Astrocyte (in vitro differentiated cells and primary cell): ENCODE results near the gene TNNI2.

ENCODE experiments used
- EZH2 ChIP-seq: IDR thresholded peaks from 2 replicates; pipeline ENCODE4 v1.6.1; 2012; ENCODE audit warnings: mild to moderate bottlenecking, low read length, inconsistent platforms; ENCODE audit not compliant: insufficient read depth
- TF ChIP-seq, protein P1 (sequence below): IDR thresholded peaks from 2 replicates; pipeline ENCODE4 v1.5.1; 2011; ENCODE audit warnings: low read depth, mild to moderate bottlenecking, inconsistent platforms, low read length, moderate library complexity; ENCODE audit not compliant: insufficient read depth

- TF ChIP-seq, protein P1, sequence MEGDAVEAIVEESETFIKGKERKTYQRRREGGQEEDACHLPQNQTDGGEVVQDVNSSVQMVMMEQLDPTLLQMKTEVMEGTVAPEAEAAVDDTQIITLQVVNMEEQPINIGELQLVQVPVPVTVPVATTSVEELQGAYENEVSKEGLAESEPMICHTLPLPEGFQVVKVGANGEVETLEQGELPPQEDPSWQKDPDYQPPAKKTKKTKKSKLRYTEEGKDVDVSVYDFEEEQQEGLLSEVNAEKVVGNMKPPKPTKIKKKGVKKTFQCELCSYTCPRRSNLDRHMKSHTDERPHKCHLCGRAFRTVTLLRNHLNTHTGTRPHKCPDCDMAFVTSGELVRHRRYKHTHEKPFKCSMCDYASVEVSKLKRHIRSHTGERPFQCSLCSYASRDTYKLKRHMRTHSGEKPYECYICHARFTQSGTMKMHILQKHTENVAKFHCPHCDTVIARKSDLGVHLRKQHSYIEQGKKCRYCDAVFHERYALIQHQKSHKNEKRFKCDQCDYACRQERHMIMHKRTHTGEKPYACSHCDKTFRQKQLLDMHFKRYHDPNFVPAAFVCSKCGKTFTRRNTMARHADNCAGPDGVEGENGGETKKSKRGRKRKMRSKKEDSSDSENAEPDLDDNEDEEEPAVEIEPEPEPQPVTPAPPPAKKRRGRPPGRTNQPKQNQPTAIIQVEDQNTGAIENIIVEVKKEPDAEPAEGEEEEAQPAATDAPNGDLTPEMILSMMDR = no peak
- TF ChIP-seq EZH2 = no peak
Measured at GRCh38 chr11:1834779-1835670, 3.8 kb upstream of the TNNI2 start, which contains the start of gene SYT8.
